Epithelial cell of proximal tubule (primary cell): ENCODE data around the gene TMEM201. TPM values are rescaled to one million over a fixed set of nuclear protein-coding genes. Genes with fewer than 3 reads are reported as not detected.

Experiments
- DNase-seq: peaks from one replicate; pipeline ENCODE4 v3.0.0-alpha.2; 2011; ENCODE audit warnings: low read depth
- H3K4me3 ChIP-seq: 2 replicates; pipeline ENCODE4 v1.5.1; 2011; ENCODE audit warnings: low read depth, mild to moderate bottlenecking, low read length
- CTCF ChIP-seq: conservative IDR thresholded peaks from 2 replicates; pipeline ENCODE4 v1.5.1; 2012; ENCODE audit warnings: low read depth, mild to moderate bottlenecking, low read length
- total RNA-seq: library from RNA; depleted of rRNA; stranded (reverse); fragments of >200 nt; gene quantifications from 2 replicates; pipeline ENCODE4 v1.2.3, GENCODE V29; 2015

Gene TMEM201
- total RNA-seq, 1 donor from 2014 or later: 8.9 TPM

GRCh38 chr1:9580942-9581341 lies 7.8 kb upstream of the TMEM201 start:
- no peak overlapping the region for H3K4me3 ChIP-seq
- DNase-seq: no peak
- no peak for TF ChIP-seq CTCF

GRCh38 chr1:9586147-9586766 lies 2.5 kb upstream of the TMEM201 start:
- DNase-seq: no peak
- TF ChIP-seq CTCF: no peak
- no peak overlapping the region for H3K4me3 ChIP-seq

GRCh38 chr1:9589144-9589718 lies 520 bp downstream of the TMEM201 start:
- TF ChIP-seq CTCF: no peak
- H3K4me3 ChIP-seq: peak overlapping the region; percentile 65
- DNase-seq: no peak

GRCh38 chr1:9589719-9590157 lies 1.0 kb downstream of the TMEM201 start:
- no peak for DNase-seq
- no peak for TF ChIP-seq CTCF
- peak overlapping the region; percentile 65 for H3K4me3 ChIP-seq

GRCh38 chr1:9590201-9590600 lies 1.5 kb downstream of the TMEM201 start:
- no peak for DNase-seq
- no peak for TF ChIP-seq CTCF
- peak overlapping the region; percentile 65 for H3K4me3 ChIP-seq

- no peak overlapping the region for H3K4me3 ChIP-seq
- TF ChIP-seq CTCF: no peak
- DNase-seq: no peak
These were observed 2.4 kb downstream of the TMEM201 start for GRCh38 chr1:9590945-9591668.
